HL-60 (cell line): ENCODE results near the gene SOX5.

ENCODE experiments used
- DNase-seq, 2 experiments: peaks; one replicate each; pipeline ENCODE4 v3.0.0-alpha.2; 2010 to 2020; ENCODE audit warnings: low read depth in 1 of 2, low spot score in 1 of 2
- H3K27ac ChIP-seq: fragments of 250-450 bp; sonication (Bioruptor Pico); replicated peaks from 2 replicates; pipeline ENCODE4 v1.5.1; 2020; ENCODE audit warnings: mild to moderate bottlenecking, moderate library complexity
- H3K27me3 ChIP-seq: fragments of 250-450 bp; sonication (Bioruptor Pico); 2 replicates; pipeline ENCODE4 v1.5.1; 2021; ENCODE audit warnings: mild to moderate bottlenecking, moderate library complexity; ENCODE audit not compliant: insufficient read depth, poor library complexity, severe bottlenecking
- H3K4me3 ChIP-seq: replicated peaks from 2 replicates; pipeline ENCODE4 v1.5.1; 2011; ENCODE audit warnings: mild to moderate bottlenecking, control low read depth, low read length; ENCODE audit not compliant: insufficient read depth
- GABPA ChIP-seq: IDR thresholded peaks from 2 replicates; pipeline ENCODE4 v1.6.1; 2012; ENCODE audit warnings: low read depth
- POLR2AphosphoS5 ChIP-seq: IDR thresholded peaks from 2 replicates; pipeline ENCODE4 v1.6.1; 2012; ENCODE audit warnings: low read depth
- SPI1 ChIP-seq: IDR thresholded peaks from 2 replicates; pipeline ENCODE4 v1.6.1; 2012; ENCODE audit warnings: low read depth, mild to moderate bottlenecking, borderline replicate concordance
- TF ChIP-seq, protein P1 (sequence below): IDR thresholded peaks from 2 replicates; pipeline ENCODE4 v1.6.1; 2012; ENCODE audit warnings: low read depth; ENCODE audit not compliant: insufficient replicate concordance
- TF ChIP-seq, protein P2 (sequence below): IDR thresholded peaks from one replicate; pipeline ENCODE4 v1.5.1; 2011; ENCODE audit warnings: low read length, control low read depth, inconsistent platforms; ENCODE audit not compliant: insufficient read depth

Gene SOX5

DNA sequence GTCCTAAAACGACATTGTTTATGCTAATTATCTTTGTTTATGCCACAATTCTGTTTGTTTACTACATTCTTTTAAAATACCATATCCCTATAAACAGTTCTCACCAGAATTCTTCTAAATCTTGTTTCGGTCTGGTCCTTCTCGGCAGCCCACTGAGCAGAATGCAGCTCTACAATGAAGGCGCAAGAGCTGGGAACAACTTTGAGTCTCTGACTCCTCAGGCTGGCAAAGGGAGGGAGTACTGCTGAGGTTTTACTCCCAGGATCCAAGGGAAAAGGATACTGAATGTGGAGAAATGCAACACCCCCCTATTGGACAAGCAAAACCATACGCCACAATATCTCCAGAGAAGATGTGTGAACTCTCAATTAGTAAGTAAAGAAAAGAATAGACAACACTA lies 5.4 kb downstream of the SOX5 start:
- Histone ChIP-seq H3K27me3 (peaks cover 2% of the 10 kb centered on the region), H3K27ac (no peak overlapping the region), H3K4me3 (no peak overlapping the region)
- TF ChIP-seq, protein P1, sequence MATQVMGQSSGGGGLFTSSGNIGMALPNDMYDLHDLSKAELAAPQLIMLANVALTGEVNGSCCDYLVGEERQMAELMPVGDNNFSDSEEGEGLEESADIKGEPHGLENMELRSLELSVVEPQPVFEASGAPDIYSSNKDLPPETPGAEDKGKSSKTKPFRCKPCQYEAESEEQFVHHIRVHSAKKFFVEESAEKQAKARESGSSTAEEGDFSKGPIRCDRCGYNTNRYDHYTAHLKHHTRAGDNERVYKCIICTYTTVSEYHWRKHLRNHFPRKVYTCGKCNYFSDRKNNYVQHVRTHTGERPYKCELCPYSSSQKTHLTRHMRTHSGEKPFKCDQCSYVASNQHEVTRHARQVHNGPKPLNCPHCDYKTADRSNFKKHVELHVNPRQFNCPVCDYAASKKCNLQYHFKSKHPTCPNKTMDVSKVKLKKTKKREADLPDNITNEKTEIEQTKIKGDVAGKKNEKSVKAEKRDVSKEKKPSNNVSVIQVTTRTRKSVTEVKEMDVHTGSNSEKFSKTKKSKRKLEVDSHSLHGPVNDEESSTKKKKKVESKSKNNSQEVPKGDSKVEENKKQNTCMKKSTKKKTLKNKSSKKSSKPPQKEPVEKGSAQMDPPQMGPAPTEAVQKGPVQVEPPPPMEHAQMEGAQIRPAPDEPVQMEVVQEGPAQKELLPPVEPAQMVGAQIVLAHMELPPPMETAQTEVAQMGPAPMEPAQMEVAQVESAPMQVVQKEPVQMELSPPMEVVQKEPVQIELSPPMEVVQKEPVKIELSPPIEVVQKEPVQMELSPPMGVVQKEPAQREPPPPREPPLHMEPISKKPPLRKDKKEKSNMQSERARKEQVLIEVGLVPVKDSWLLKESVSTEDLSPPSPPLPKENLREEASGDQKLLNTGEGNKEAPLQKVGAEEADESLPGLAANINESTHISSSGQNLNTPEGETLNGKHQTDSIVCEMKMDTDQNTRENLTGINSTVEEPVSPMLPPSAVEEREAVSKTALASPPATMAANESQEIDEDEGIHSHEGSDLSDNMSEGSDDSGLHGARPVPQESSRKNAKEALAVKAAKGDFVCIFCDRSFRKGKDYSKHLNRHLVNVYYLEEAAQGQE, result no peak
- no peak for TF ChIP-seq SPI1
- DNase-seq, result no peak

DNA sequence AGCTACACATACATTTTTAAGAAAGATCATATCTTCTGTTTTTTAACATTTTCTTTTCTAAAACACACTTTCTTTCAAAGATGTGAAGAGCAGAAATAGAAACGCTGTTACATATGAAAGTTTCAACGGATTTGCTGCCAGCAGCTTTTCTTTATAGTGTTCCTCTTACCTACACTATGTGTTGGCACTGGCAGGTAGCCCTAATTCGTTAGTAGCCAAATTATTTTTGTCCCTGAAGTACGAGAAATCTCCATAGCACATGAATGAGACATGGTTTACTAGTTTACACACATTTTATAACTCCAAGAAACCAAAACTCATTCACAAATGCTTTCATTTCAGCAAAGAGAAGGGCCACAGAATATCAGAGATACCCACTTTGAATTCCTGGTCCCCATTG lies 6.6 kb downstream of the SOX5 start:
- H3K27me3 ChIP-seq, result no peaks in the 10 kb centered on the region
- H3K4me3 ChIP-seq, result no peak overlapping the region
- no peak for DNase-seq
- TF ChIP-seq, protein P1, result no peak
- TF ChIP-seq SPI1, result no peak
- TF ChIP-seq POLR2AphosphoS5, result no peak
- TF ChIP-seq GABPA, result no peak
- TF ChIP-seq, protein P2, sequence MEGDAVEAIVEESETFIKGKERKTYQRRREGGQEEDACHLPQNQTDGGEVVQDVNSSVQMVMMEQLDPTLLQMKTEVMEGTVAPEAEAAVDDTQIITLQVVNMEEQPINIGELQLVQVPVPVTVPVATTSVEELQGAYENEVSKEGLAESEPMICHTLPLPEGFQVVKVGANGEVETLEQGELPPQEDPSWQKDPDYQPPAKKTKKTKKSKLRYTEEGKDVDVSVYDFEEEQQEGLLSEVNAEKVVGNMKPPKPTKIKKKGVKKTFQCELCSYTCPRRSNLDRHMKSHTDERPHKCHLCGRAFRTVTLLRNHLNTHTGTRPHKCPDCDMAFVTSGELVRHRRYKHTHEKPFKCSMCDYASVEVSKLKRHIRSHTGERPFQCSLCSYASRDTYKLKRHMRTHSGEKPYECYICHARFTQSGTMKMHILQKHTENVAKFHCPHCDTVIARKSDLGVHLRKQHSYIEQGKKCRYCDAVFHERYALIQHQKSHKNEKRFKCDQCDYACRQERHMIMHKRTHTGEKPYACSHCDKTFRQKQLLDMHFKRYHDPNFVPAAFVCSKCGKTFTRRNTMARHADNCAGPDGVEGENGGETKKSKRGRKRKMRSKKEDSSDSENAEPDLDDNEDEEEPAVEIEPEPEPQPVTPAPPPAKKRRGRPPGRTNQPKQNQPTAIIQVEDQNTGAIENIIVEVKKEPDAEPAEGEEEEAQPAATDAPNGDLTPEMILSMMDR, result no peak
- H3K27ac ChIP-seq, result no peak overlapping the region

DNA sequence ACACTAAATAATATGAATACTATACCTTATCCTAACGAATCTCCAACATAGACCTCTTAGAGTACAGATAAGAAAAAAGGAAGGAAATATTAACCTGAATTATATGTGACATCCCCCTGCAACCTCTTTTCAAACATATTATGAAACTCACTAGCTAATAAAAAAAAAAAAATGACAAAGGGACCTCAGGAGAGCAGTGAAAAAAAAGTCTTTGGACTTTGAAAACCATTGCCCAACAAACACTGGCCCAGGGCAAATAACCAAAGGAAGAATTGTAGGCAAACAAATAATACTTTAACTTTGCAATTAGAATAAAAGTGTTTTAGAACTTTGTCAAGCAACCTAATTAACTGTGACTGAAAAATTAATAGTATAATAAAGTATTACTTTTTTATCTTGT lies 7.7 kb downstream of the SOX5 start:
- Histone ChIP-seq H3K27me3 (no peaks in the 10 kb centered on the region), H3K4me3 (no peak overlapping the region), H3K27ac (no peak overlapping the region)
- DNase-seq, result no peak
- TF ChIP-seq, protein P2, result no peak
- no peak for TF ChIP-seq SPI1
- TF ChIP-seq, protein P1, result no peak
- no peak for TF ChIP-seq POLR2AphosphoS5
- TF ChIP-seq GABPA, result no peak

DNA sequence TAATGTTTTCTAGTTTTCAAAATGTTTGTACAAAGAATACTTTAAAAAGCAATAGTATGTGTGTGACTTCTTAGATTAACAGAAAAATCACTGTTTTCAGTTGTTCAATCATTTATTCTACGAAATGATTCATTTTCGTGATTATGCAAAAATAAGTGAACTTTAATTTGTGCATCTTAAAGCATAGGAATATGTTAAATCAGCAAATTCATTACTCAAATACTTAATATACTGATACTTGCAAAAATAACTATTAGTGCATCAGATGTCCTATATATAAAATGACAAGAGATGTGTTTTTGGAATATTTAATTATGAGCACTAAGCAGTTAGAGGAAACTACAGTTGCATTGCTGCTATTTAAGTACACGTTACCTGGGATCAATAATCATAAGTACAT lies 11.0 kb downstream of the SOX5 start:
- Histone ChIP-seq H3K4me3 (no peak overlapping the region), H3K27me3 (no peaks in the 10 kb centered on the region), H3K27ac (no peak overlapping the region)
- DNase-seq, result no peak
- TF ChIP-seq SPI1 (no peak), POLR2AphosphoS5 (no peak), GABPA (no peak)
- TF ChIP-seq, protein P2, result no peak
- TF ChIP-seq, protein P1, result no peak
